Activated T-cell treated with anti-CD3 and anti-CD28 coated beads, Interleukin-2, amount 50 U/mL, for 4 hours (primary cell): ENCODE results near the gene COMT. TPM values are rescaled to one million over a fixed set of nuclear protein-coding genes. Genes with fewer than 3 reads are reported as not detected.

ENCODE experiments used
- ATAC-seq, 2 donors: fragments of 200-7000 bp; cut with Tn5 transposase; one replicate each; pipeline ENCODE4 v1.10.0; 2021
- DNase-seq: peaks from one replicate; pipeline ENCODE4 v3.0.0-alpha.2; 2020
- H3K27me3 Mint-ChIP-seq: one replicate; pipeline ENCODE4 v1.8.0; 2021; ENCODE audit warnings: low read depth, mixed read lengths
- H3K36me3 Mint-ChIP-seq: one replicate; pipeline ENCODE4 v1.8.0; 2022; ENCODE audit warnings: mixed read lengths; ENCODE audit not compliant: insufficient read depth
- H3K4me1 Mint-ChIP-seq: one replicate; pipeline ENCODE4 v1.8.0; 2021; ENCODE audit warnings: low read depth, mixed read lengths
- H3K4me3 Mint-ChIP-seq: one replicate; pipeline ENCODE4 v1.8.0; 2021; ENCODE audit warnings: mild to moderate bottlenecking, moderate library complexity, mixed read lengths
- H3K9me3 Mint-ChIP-seq: one replicate; pipeline ENCODE4 v1.8.0; 2021; ENCODE audit warnings: mixed read lengths
- total RNA-seq, 3 donors: library from RNA; stranded (reverse); gene quantifications; one replicate each; pipeline ENCODE4 v1.2.1, GENCODE V29; 2021

COMT gene
- total RNA-seq, 3 donors from 2014 or later = 95.0 to 118 (median 95.5) TPM

GRCh38 chr22:19948057-19948760 lies 6.6 kb downstream of the COMT start:
- ATAC-seq (no peak), DNase-seq (no peak)
- Mint-ChIP-seq H3K4me3 (no peak overlapping the region), H3K4me1 (peaks cover 19% of the 10 kb centered on the region), H3K9me3 (no peaks in the 10 kb centered on the region), H3K27me3 (no peaks in the 10 kb centered on the region), H3K36me3 (peaks cover 9% of the 10 kb centered on the region)

- no peaks in the 10 kb centered on the region for H3K27me3 Mint-ChIP-seq
- no peak for DNase-seq
- H3K9me3 Mint-ChIP-seq = no peaks in the 10 kb centered on the region
- H3K4me3 Mint-ChIP-seq = no peak overlapping the region
- peaks cover 20% of the 10 kb centered on the region for H3K4me1 Mint-ChIP-seq
- no peak for ATAC-seq
- H3K36me3 Mint-ChIP-seq = peaks cover 6% of the 10 kb centered on the region
These were observed 9.8 kb downstream of the COMT start for GRCh38 chr22:19951346-19951745.

DNA sequence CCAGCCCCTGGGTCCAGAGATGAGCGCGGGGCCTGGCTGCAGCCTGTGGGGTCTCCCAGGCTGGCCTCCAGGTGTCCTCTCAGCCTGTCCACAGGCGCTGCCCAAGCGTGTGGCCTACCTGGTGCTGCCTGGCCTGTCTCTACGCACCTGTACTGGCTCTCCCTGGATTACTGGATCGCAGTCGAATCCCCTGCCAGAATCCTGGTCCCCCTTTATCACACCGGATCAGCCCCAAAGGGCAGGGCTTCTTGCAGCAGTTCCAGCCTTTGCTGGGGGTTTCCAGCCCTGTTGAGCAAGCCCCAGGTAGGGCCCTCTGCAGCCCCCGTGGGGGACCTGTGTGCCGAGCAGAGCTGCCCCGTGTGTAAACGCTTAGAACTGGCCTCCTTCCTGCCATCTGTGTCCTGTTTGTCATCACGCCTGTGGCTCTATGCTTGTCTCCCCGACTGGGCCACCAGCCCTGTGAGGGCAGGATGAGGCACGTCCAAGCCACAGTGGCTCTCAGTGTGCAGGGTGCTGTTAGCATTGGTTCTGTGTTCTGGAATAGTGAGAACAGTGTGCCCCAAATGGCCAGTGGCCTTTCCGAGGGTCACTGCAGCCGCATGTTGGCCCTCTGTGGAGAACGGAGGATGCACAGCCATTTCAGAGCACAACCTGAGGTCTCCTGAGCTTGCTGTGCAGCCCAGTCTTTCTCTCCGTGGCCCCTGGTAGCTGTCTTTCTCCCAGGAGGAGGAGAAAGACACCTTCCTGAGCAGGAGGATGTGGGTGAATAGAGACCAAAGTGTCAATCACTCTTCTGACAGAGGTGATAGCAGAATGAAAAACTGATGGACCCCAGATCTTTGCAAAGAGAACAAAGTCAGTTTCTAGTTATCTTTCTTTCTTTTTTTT lies 13.9 kb downstream of the COMT start:
- Mint-ChIP-seq H3K27me3 (no peaks in the 10 kb centered on the region), H3K9me3 (no peaks in the 10 kb centered on the region), H3K4me1 (peaks cover 10% of the 10 kb centered on the region), H3K36me3 (peaks cover 3% of the 10 kb centered on the region), H3K4me3 (no peak overlapping the region)
- ATAC-seq = peak in 1 of 2 donors; percentile 35
- DNase-seq = no peak

- H3K4me1 Mint-ChIP-seq = peaks cover 9% of the 10 kb centered on the region
- H3K4me3 Mint-ChIP-seq = no peak overlapping the region
- no peaks in the 10 kb centered on the region for H3K36me3 Mint-ChIP-seq
- ATAC-seq (no peak), DNase-seq (no peak)
- H3K27me3 Mint-ChIP-seq = no peaks in the 10 kb centered on the region
- H3K9me3 Mint-ChIP-seq = no peaks in the 10 kb centered on the region
These were observed 15.9 kb downstream of the COMT start for GRCh38 chr22:19957445-19957844.

GRCh38 chr22:19958083-19959042 lies 16.8 kb downstream of the COMT start:
- H3K27me3 Mint-ChIP-seq = no peaks in the 10 kb centered on the region
- no peak overlapping the region for H3K4me3 Mint-ChIP-seq
- H3K4me1 Mint-ChIP-seq = peaks cover 11% of the 10 kb centered on the region
- no peaks in the 10 kb centered on the region for H3K9me3 Mint-ChIP-seq
- DNase-seq = no peak
- H3K36me3 Mint-ChIP-seq = no peaks in the 10 kb centered on the region
- no peak for ATAC-seq

GRCh38 chr22:19959043-19959586 lies 17.5 kb downstream of the COMT start:
- Mint-ChIP-seq H3K4me3 (no peak overlapping the region), H3K36me3 (no peaks in the 10 kb centered on the region), H3K4me1 (peaks cover 11% of the 10 kb centered on the region)

GRCh38 chr22:19959587-19960490 lies 18.3 kb downstream of the COMT start:
- H3K4me3 Mint-ChIP-seq = no peak overlapping the region
- DNase-seq (no peak), ATAC-seq (no peak)
- H3K27me3 Mint-ChIP-seq = no peaks in the 10 kb centered on the region
- peaks cover 9% of the 10 kb centered on the region for H3K4me1 Mint-ChIP-seq
- H3K36me3 Mint-ChIP-seq = no peaks in the 10 kb centered on the region
- no peaks in the 10 kb centered on the region for H3K9me3 Mint-ChIP-seq

More at GRCh38 chr22:19959043-19959586, 17.5 kb downstream of the COMT start:
- Mint-ChIP-seq H3K27me3 (no peaks in the 10 kb centered on the region), H3K9me3 (no peaks in the 10 kb centered on the region)
- no peak for ATAC-seq
- no peak for DNase-seq

DNA sequence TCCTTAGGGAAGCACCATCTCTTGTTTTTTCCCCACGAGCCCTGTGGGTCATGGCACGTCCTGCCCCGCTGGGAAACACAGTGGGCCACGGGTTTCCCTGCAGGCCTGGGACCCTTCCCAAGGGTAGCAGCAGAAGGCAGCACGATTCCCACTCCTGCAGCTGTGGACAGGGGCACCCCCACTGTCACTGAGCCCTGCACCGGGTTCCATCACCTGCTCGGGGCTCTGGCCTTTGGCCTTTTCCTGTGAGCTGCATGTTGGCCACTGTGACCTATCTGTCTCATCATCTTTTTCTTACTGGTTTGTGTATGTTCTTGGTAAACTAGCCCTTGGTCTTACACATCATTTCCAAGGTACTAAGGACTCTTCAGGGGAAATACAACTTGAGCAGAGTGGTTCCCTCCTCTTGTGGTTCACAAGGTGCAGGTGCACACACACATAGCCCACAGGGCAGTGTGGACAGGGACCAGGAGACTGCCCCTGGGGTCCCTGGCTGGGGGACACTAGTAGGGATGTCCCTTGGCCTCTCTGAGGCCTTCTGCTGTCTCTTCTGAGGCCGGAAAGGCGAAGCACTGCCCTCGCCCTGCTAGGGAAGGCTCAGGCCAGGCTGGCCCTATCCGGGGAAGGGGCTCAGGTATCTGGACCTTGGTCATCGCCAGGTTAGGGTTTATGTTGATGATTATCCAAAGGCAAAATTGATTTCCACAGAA lies 19.1 kb downstream of the COMT start:
- Mint-ChIP-seq H3K4me3 (no peak overlapping the region), H3K36me3 (no peaks in the 10 kb centered on the region), H3K27me3 (no peaks in the 10 kb centered on the region), H3K9me3 (no peaks in the 10 kb centered on the region), H3K4me1 (peaks cover 5% of the 10 kb centered on the region)
- ATAC-seq (no peak), DNase-seq (no peak)

GRCh38 chr22:19961201-19961580 lies 19.6 kb downstream of the COMT start:
- no peak overlapping the region for H3K4me3 Mint-ChIP-seq
- DNase-seq (no peak), ATAC-seq (no peak)
- no peaks in the 10 kb centered on the region for H3K9me3 Mint-ChIP-seq
- H3K27me3 Mint-ChIP-seq = no peaks in the 10 kb centered on the region
- peaks cover 3% of the 10 kb centered on the region for H3K4me1 Mint-ChIP-seq
- no peaks in the 10 kb centered on the region for H3K36me3 Mint-ChIP-seq

- no peak overlapping the region for H3K4me3 Mint-ChIP-seq
- no peaks in the 10 kb centered on the region for H3K36me3 Mint-ChIP-seq
- H3K27me3 Mint-ChIP-seq = no peaks in the 10 kb centered on the region
- H3K4me1 Mint-ChIP-seq = peaks cover 3% of the 10 kb centered on the region
- no peak for DNase-seq
- no peak for ATAC-seq
- no peaks in the 10 kb centered on the region for H3K9me3 Mint-ChIP-seq
These were observed 20.3 kb downstream of the COMT start for GRCh38 chr22:19961868-19962245.

- Mint-ChIP-seq H3K27me3 (no peaks in the 10 kb centered on the region), H3K4me3 (no peak overlapping the region), H3K4me1 (peaks cover 3% of the 10 kb centered on the region), H3K9me3 (no peaks in the 10 kb centered on the region), H3K36me3 (no peaks in the 10 kb centered on the region)
- peak; percentile 50 for DNase-seq
- ATAC-seq = peak; percentile 86 to 95
These were observed 20.8 kb downstream of the COMT start for GRCh38 chr22:19962246-19962908.
